LNCaP clone FGC (cell line): ENCODE measurements around the gene ID2.

ENCODE experiments used
- DNase-seq: peaks from one replicate; pipeline ENCODE4 v3.0.0-alpha.2; 2011; ENCODE audit warnings: low read depth
- H3K4me3 ChIP-seq: 2 replicates; pipeline ENCODE4 v1.5.1; 2011; ENCODE audit warnings: mild to moderate bottlenecking, low read depth, low read length, control low read depth
- CTCF ChIP-seq: IDR thresholded peaks from 2 replicates; pipeline ENCODE4 v1.5.1; 2012; ENCODE audit warnings: mild to moderate bottlenecking; ENCODE audit not compliant: control insufficient read depth, insufficient read depth; ENCODE audit errors: extremely low read depth

The ID2 gene

GRCh38 chr2:8654483-8654882 is 27.4 kb upstream of the ID2 start:
- TF ChIP-seq CTCF: no peak
- no peak overlapping the region for H3K4me3 ChIP-seq
- DNase-seq: no peak

DNA sequence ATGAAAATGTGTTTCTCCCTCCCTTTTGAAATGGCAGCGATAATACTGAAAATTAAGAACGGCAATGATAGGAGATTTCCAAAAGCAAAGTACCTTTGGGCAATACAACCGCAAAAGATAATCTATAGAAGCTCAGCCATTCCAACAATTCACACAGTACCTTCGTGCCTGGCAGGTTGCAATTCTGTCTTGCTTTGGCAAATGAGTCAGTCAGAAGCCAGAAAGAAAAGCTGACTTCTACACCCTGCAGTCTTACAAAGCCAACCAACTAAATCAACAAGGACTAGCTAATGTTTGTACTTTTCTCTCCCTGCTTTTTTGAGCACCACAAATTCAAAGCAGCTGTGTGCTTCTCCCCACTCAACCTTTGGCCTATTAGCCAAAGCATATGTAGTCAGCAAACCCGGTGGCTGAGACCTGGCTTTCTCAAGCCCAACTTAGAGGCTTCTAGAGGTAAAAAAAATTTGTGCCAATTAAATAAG is 25.7 kb upstream of the ID2 start:
- TF ChIP-seq CTCF: no peak
- no peak for DNase-seq
- H3K4me3 ChIP-seq: no peak overlapping the region

- no peak for TF ChIP-seq CTCF
- H3K4me3 ChIP-seq: no peak overlapping the region
- DNase-seq: no peak
These were observed 25.0 kb upstream of the ID2 start for GRCh38 chr2:8656811-8657210.

- no peak overlapping the region for H3K4me3 ChIP-seq
- no peak for DNase-seq
- no peak for TF ChIP-seq CTCF
These were observed 24.3 kb upstream of the ID2 start for GRCh38 chr2:8657423-8658062.

DNA sequence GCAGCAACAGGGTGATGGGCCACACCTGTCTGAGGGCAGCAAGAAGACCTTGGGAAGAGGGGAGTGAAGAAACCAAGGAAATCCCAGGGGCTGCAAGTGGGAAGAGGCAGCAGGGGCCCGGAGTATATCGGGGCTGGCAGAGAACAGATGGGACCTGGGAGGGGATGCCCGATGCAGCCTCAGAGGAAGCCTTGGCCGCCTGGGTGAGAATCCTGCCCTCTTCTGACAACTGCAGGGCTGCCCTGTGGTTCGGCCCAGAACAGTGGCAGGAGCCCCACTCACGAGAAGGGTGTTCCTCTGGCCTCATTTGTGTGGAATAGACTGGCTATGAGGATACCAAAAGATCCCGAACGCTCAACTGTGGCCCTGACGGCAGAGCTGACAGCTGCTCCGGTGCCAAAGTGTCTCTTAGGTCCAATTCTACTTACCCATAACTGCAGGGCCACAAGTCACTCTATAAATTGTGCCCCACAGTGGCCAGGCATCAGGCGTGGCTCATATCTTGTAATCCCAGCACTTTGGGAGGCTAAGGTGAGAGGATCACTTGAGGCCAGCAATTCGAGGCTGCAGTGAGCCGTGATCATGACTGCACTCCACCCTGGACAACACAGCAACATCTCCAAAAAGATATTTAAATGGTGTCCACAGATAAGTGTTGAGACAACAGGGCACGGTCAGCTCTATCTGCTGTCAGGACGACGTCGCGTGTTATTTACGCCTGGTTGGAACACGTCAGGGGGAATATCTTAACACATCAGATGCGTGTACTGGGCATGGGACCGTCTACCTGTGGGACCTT is 23.6 kb upstream of the ID2 start:
- no peak for TF ChIP-seq CTCF
- H3K4me3 ChIP-seq: no peak overlapping the region
- no peak for DNase-seq

DNA sequence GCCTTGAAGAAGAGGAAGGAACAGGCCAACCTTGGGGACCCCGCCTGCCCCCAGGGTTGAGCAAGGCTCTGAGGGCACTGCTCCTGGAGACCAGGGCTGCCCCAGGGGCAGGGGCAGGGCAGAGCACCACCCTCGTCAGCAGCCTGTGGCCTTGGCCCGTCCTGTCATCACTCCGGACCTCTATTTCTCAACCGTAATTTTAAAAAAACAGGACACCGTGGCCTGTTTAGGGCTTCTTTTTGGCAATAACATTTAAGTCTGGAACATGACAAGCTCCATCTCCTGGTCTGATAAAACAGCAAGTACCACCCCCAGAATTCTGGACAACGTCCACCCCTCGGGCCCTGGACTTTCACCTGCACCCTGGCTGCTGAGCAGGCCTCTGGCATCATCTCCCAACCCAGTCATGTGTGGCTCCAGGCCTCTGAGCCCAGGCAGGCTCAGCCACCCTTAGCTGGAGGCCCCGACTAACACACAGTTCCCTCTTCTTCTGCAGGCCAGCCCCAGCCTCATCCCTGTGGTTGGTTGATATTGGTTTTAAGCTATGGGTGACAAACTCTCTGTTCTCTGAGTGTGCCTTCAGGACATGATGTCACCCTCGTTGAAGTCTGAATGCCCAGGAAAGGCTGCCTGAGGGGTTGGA is 22.6 kb upstream of the ID2 start:
- no peak for TF ChIP-seq CTCF
- no peak for DNase-seq
- H3K4me3 ChIP-seq: no peak overlapping the region
